GM21526 (cell line): Measurements from ENCODE around the gene ADRM1.

Experiments
- ATAC-seq: cut with Tn5 transposase; IDR thresholded peaks from one replicate; pipeline ENCODE4 v1.9.1; 2021; ENCODE audit warnings: moderate library complexity; ENCODE audit not compliant: unreplicated experiment, low FRiP score

The ADRM1 gene

GRCh38 chr20:62280303-62280702 is 22.5 kb upstream of the ADRM1 start:
- ATAC-seq = no peak

- ATAC-seq = no peak
Observed at GRCh38 chr20:62281161-62281933, 21.4 kb upstream of the ADRM1 start.

GRCh38 chr20:62282103-62282502 is 20.7 kb upstream of the ADRM1 start:
- ATAC-seq = no peak

- no peak for ATAC-seq
Observed at GRCh38 chr20:62282877-62283503, 19.8 kb upstream of the ADRM1 start.

- no peak for ATAC-seq
Observed at GRCh38 chr20:62284448-62284847, 18.3 kb upstream of the ADRM1 start.

- ATAC-seq = no peak
Observed at GRCh38 chr20:62285151-62285550, 17.6 kb upstream of the ADRM1 start.

GRCh38 chr20:62285722-62286121 is 17.1 kb upstream of the ADRM1 start:
- ATAC-seq = no peak

GRCh38 chr20:62286493-62287064 is 16.2 kb upstream of the ADRM1 start:
- no peak for ATAC-seq

GRCh38 chr20:62287129-62287528 is 15.7 kb upstream of the ADRM1 start:
- ATAC-seq = no peak

- no peak for ATAC-seq
Observed at GRCh38 chr20:62287759-62288534, 14.8 kb upstream of the ADRM1 start.

GRCh38 chr20:62288535-62289105 is 14.2 kb upstream of the ADRM1 start:
- no peak for ATAC-seq

GRCh38 chr20:62289131-62289530 is 13.7 kb upstream of the ADRM1 start:
- no peak for ATAC-seq

- no peak for ATAC-seq
Observed at GRCh38 chr20:62289898-62290297, 12.9 kb upstream of the ADRM1 start.

- no peak for ATAC-seq
Observed at GRCh38 chr20:62291251-62292066, 11.3 kb upstream of the ADRM1 start.

GRCh38 chr20:62292108-62292507 is 10.7 kb upstream of the ADRM1 start:
- no peak for ATAC-seq

GRCh38 chr20:62293111-62293784 is 9.5 kb upstream of the ADRM1 start:
- no peak for ATAC-seq

- ATAC-seq = no peak
Observed at GRCh38 chr20:62293946-62294345, 8.9 kb upstream of the ADRM1 start.

GRCh38 chr20:62294516-62294915 is 8.3 kb upstream of the ADRM1 start:
- no peak for ATAC-seq

GRCh38 chr20:62296724-62297448 is 5.9 kb upstream of the ADRM1 start:
- no peak for ATAC-seq
